Inflammatory macrophage treated with lipopolysaccharide for 1 hour (primary cell): ENCODE measurements around the gene SECISBP2L.

Experiments used
- DNase-seq, 2 donors: peaks; one replicate each; pipeline ENCODE4 v3.0.0-alpha.2; 2020 to 2022

Gene SECISBP2L

GRCh38 chr15:49055630-49056029, 9.4 kb upstream of the SECISBP2L start:
- no peak for DNase-seq

- DNase-seq, result no peak
These were observed 6.4 kb upstream of the SECISBP2L start for GRCh38 chr15:49052662-49053061.

GRCh38 chr15:49047456-49047855, 1.2 kb upstream of the SECISBP2L start:
- DNase-seq, result no peak

GRCh38 chr15:49045751-49046219, 461 bp downstream of the SECISBP2L start:
- peak; percentile 32 to 37 for DNase-seq

- no peak for DNase-seq
These were observed 1.3 kb downstream of the SECISBP2L start for GRCh38 chr15:49044766-49045606.

GRCh38 chr15:49044002-49044401, 2.2 kb downstream of the SECISBP2L start:
- no peak for DNase-seq

GRCh38 chr15:49042165-49042564, 4.1 kb downstream of the SECISBP2L start:
- no peak for DNase-seq

GRCh38 chr15:49041426-49041825, 4.8 kb downstream of the SECISBP2L start:
- DNase-seq, result peak; percentile 67 to 78

- DNase-seq, result no peak
These were observed 6.1 kb downstream of the SECISBP2L start for GRCh38 chr15:49040151-49040550.

- DNase-seq, result no peak
These were observed 7.9 kb downstream of the SECISBP2L start for GRCh38 chr15:49038382-49038781.

GRCh38 chr15:49037546-49037940, 8.7 kb downstream of the SECISBP2L start:
- no peak for DNase-seq

GRCh38 chr15:49036650-49037545, 9.3 kb downstream of the SECISBP2L start:
- no peak for DNase-seq

GRCh38 chr15:49035825-49036224, 10.4 kb downstream of the SECISBP2L start:
- no peak for DNase-seq

- DNase-seq, result no peak
These were observed 13.6 kb downstream of the SECISBP2L start for GRCh38 chr15:49032601-49033145.

- no peak for DNase-seq
These were observed 14.4 kb downstream of the SECISBP2L start for GRCh38 chr15:49031804-49032203.

GRCh38 chr15:49026700-49027099, 19.5 kb downstream of the SECISBP2L start:
- DNase-seq, result no peak

GRCh38 chr15:49024840-49025239, 21.4 kb downstream of the SECISBP2L start:
- no peak for DNase-seq

- DNase-seq, result no peak
These were observed 22.9 kb downstream of the SECISBP2L start for GRCh38 chr15:49023354-49023753.

GRCh38 chr15:49015896-49016295, 30.4 kb downstream of the SECISBP2L start:
- no peak for DNase-seq

GRCh38 chr15:48999314-48999713, 46.9 kb downstream of the SECISBP2L start:
- DNase-seq, result no peak

GRCh38 chr15:48996276-48996675, 50.0 kb downstream of the SECISBP2L start:
- no peak for DNase-seq

GRCh38 chr15:48993380-48993779, 52.9 kb downstream of the SECISBP2L start:
- no peak for DNase-seq

- DNase-seq, result peak; percentile 56 to 61
These were observed 53.7 kb downstream of the SECISBP2L start for GRCh38 chr15:48992545-48992944.
